Esophagus muscularis mucosa (tissue), 4 donors: ENCODE measurements around the gene UBE2S. TPM values are rescaled to one million over a fixed set of nuclear protein-coding genes. Genes with fewer than 3 reads are reported as not detected.
"Not testable (repeated sequence)": the region's sequence is repeated elsewhere in the genome, so short reads cannot be mapped to it uniquely, and the experiment has no call there.

ENCODE experiments used
- DNase-seq: peaks from one replicate; pipeline ENCODE4 v3.0.0-alpha.2; 2017; ENCODE audit errors: extremely low spot score
- H3K27ac ChIP-seq, 4 donors: fragments of 200-600 bp; sonication (generic); replicated peaks in 1 of 4; 1 replicate in 3 of 4; 2 replicates in 1 of 4; pipeline ENCODE4 v1.5.1; 2016 to 2019; ENCODE audit warnings: mild to moderate bottlenecking in 1 of 4
- H3K27me3 ChIP-seq, 4 donors: fragments of 200-600 bp; sonication (generic); one replicate each; pipeline versions ENCODE4 v1.5.1 to v1.6.0; 2016 to 2019
- H3K36me3 ChIP-seq, 4 donors: fragments of 200-600 bp; sonication (generic); one replicate each; pipeline ENCODE4 v1.5.1; 2016 to 2019
- H3K4me1 ChIP-seq, 4 donors: fragments of 200-600 bp; sonication (generic); one replicate each; pipeline ENCODE4 v1.5.1; 2016 to 2019
- H3K4me3 ChIP-seq, 4 donors: fragments of 200-600 bp; sonication (generic); 1 replicate in 2 of 4; 2 replicates in 2 of 4; pipeline ENCODE4 v1.5.1; 2016 to 2019; ENCODE audit warnings: mild to moderate bottlenecking in 4 of 4, moderate library complexity in 1 of 4
- H3K9me3 ChIP-seq, 4 donors: fragments of 200-600 bp; sonication (generic); 1 replicate in 3 of 4; 2 replicates in 1 of 4; pipeline ENCODE4 v1.5.1; 2016 to 2019
- EP300 ChIP-seq: sonication (generic); formaldehyde crosslinking; IDR thresholded peaks from one replicate; pipeline ENCODE4 v1.6.1; 2017; ENCODE audit warnings: antibody characterized with exemption
- POLR2A ChIP-seq: fragments of 450-650 bp; IDR thresholded peaks from one replicate; pipeline ENCODE4 v1.6.1; 2017; ENCODE audit warnings: antibody characterized with exemption, moderate library complexity, mild to moderate bottlenecking, low read depth
- POLR2AphosphoS5 ChIP-seq, 2 donors: sonication (generic); formaldehyde crosslinking; IDR thresholded peaks; one replicate each; pipeline ENCODE4 v1.6.1; 2017; ENCODE audit warnings: antibody characterized with exemption in 2 of 2
- WGBS: methylation state at CpG from one replicate; pipeline ENCODE4 v1.1.5; 2018; 5-methylcytosine and 5-hydroxymethylcytosine counted together
- intact Hi-C: fragments of 100-400 bp; cut with DNase I; formaldehyde crosslinking; loops from one replicate; pipeline ENCODE4 v1.15.1; 2023
- total RNA-seq, 4 donors: library from RNA; depleted of rRNA; stranded (reverse); fragments of >200 nt; gene quantifications; one replicate each; pipeline versions ENCODE4 v1.1.0 to v1.2.1, GENCODE V29; 2016
- TF ChIP-seq, protein P1 (sequence below), 3 experiments: fragments of 200-600 bp in 2 of 3; fragments of 450-650 bp in 1 of 3; sonication (generic) in 2 of 3; IDR thresholded peaks; one replicate each; pipeline ENCODE4 v1.5.1; 2017 to 2019; ENCODE audit warnings: antibody characterized with exemption in 3 of 3, mild to moderate bottlenecking in 2 of 3, moderate library complexity in 1 of 3

The UBE2S gene
- total RNA-seq, 4 donors from 2014 or later = 9.1 to 37.9 (median 22.0) TPM

DNA sequence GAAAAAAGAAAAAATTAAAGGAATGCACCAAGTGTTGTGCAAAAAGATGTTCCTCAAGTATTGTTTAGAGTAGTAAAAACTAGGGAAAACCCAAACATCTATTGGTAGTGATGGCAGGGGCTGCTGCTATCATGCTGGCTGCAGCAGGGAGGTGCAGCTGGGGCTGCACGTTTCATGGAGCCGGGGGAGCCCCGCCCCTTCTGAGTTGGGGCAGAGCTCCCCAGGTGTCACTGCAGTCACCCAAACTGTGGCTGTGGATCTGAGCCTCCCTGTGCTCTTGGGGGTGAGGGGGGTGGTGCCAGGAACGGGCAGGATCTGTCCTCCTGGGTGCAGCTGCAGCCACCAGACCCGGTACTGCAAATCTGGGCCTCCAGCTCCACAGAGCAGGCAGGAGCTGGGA, 11.5 kb upstream of the UBE2S start:
- DNase-seq = no peak
- intact Hi-C loops = loop anchor here (10.0 kb wide), 2 partner anchors 114 to 274 kb away; partner anchors contain the start of gene TNNT1
- no peak for TF ChIP-seq POLR2A
- no peak for TF ChIP-seq EP300
- TF ChIP-seq, protein P1, sequence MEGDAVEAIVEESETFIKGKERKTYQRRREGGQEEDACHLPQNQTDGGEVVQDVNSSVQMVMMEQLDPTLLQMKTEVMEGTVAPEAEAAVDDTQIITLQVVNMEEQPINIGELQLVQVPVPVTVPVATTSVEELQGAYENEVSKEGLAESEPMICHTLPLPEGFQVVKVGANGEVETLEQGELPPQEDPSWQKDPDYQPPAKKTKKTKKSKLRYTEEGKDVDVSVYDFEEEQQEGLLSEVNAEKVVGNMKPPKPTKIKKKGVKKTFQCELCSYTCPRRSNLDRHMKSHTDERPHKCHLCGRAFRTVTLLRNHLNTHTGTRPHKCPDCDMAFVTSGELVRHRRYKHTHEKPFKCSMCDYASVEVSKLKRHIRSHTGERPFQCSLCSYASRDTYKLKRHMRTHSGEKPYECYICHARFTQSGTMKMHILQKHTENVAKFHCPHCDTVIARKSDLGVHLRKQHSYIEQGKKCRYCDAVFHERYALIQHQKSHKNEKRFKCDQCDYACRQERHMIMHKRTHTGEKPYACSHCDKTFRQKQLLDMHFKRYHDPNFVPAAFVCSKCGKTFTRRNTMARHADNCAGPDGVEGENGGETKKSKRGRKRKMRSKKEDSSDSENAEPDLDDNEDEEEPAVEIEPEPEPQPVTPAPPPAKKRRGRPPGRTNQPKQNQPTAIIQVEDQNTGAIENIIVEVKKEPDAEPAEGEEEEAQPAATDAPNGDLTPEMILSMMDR (IDR thresholded peaks at IDR 0.05) = no peak
- Histone ChIP-seq H3K27ac (no peak overlapping the region), H3K36me3 (no peaks in the 10 kb centered on the region), H3K4me3 (no peak overlapping the region), H3K9me3 (no peaks in the 10 kb centered on the region), H3K4me1 (no peaks in the 10 kb centered on the region), H3K27me3 (peaks cover 0 to 66% (median 0%) of the 10 kb centered on the region in 4 donors)
- 54% methylated on average over 5 of the region's 5 CpGs for WGBS

DNA sequence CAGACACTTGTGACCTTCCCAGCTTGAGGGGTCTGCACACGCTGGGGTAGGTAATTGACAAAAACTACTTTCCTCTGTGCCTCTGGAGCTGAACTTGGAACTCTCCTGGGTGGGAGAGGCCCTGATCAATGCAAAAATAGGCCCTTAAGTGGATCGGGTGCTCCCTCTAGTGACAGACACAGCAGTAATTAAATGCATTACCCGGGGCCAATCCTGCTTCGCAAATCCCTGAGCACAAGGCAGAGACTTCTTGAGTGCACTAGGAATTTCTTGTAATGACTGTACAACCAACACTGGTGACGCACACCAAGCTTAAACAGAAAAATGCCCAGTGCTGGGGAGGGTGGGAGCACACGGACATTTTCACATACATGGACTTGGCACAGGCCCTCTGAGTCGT, 10.6 kb upstream of the UBE2S start:
- H3K27me3 ChIP-seq = peaks cover 0 to 59% (median 0%) of the 10 kb centered on the region in 4 donors
- intact Hi-C loops = loop anchor here (10.0 kb wide), 2 partner anchors 113 to 273 kb away; partner anchors contain the start of gene TNNT1
- H3K4me3 ChIP-seq = no peak overlapping the region
- 12% methylated on average over 5 of the region's 7 CpGs for WGBS
- no peaks in the 10 kb centered on the region for H3K4me1 ChIP-seq
- no peaks in the 10 kb centered on the region for H3K9me3 ChIP-seq
- no peak overlapping the region for H3K27ac ChIP-seq
- H3K36me3 ChIP-seq = no peaks in the 10 kb centered on the region
- no peak for DNase-seq
- TF ChIP-seq, protein P1 (IDR thresholded peaks at IDR 0.05) = peak; percentile 53 to 65 (median 61)
- TF ChIP-seq POLR2AphosphoS5 (IDR thresholded peaks at IDR 0.05) = no peak

DNA sequence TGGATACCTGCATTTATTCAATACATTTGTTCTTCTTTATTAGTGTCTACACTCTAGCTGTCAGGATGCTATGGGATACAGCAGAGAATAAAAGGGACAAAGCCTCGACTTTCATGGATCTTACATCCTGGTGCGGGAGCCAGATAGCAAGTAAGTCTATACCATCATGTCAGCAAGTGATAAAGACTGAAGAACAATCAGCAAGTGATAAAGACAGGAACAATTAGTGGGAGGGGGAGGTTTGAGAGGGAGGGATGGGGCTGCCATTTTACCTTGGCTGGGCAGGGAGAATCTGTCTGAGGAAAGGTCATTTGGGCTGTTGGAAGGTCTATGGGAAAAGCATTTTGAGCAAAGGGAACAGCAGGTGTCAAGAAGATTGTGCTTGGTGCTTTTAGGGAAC, 2.6 kb upstream of the UBE2S start:
- intact Hi-C loops = loop anchor here (10.0 kb wide), 2 partner anchors 105 to 265 kb away; partner anchors contain the start of gene TNNT1

DNA sequence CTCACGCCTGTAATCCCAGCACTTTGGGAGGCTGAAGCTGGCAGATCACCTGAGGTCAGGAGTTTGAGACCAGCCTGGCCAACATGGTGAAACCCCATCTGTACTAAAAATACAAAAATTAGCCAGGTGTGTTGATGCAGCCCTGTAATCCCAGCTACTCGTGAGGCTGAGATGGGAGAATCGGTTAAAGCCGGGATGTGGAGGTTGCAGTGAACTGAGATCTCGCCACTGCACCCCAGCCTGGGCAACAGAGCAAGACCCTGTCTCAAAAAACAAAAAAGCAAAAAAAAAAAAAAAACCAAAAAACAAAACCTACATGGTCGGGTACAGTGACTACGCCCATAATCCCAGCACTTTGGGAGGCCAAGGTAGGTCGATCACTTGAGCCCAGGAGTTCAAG, 1.6 kb upstream of the UBE2S start:
- Histone ChIP-seq H3K4me1 (peaks cover 14 to 28% (median 25%) of the 10 kb centered on the region in 4 donors), H3K27ac (peak overlapping the region in 2 of 4 donors; percentile 97 to 99), H3K36me3 (peaks cover 0 to 22% (median 17%) of the 10 kb centered on the region in 4 donors)
- H3K4me3 ChIP-seq, H3K27me3 ChIP-seq, DNase-seq, intact Hi-C loops, H3K9me3 ChIP-seq: not testable (repeated sequence)
- WGBS = 96% methylated on average over 8 of the region's 8 CpGs

More for the DNA sequence above, 2.6 kb upstream of the UBE2S start:
- no peak for DNase-seq
- WGBS = 98% methylated on average over 2 of the region's 2 CpGs
- H3K36me3 ChIP-seq = peaks cover 0 to 12% (median 9%) of the 10 kb centered on the region in 4 donors
- H3K4me1 ChIP-seq = peaks cover 14 to 28% (median 25%) of the 10 kb centered on the region in 4 donors
- H3K4me3 ChIP-seq = no peak overlapping the region
- H3K27me3 ChIP-seq = peaks cover 0 to 9% (median 0%) of the 10 kb centered on the region in 4 donors
- H3K9me3 ChIP-seq = no peaks in the 10 kb centered on the region
- no peak overlapping the region for H3K27ac ChIP-seq
- TF ChIP-seq POLR2AphosphoS5 (IDR thresholded peaks at IDR 0.05) = no peak
- no peak for TF ChIP-seq EP300
- TF ChIP-seq POLR2A = no peak
- TF ChIP-seq, protein P1 (IDR thresholded peaks at IDR 0.05) = no peak

DNA sequence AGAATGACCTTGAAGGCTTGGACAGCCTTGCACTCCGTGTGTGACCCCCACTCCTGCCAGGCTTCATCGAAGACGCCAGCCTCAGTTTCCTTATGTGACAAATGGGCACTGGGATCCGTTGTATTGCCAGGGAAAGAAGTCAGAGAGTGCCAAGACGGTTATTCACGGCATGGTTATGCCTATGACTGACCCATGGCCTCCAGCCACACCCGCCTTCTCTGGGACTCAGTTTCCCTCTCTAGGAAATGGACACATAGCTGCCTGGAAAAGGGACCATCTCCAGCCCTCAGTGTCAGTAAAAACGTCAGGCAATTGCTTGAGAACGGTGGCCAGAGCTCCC, 915 bp upstream of the UBE2S start:
- 60% methylated on average over 7 of the region's 9 CpGs for WGBS
- Histone ChIP-seq H3K36me3 (peaks cover 5 to 29% (median 24%) of the 10 kb centered on the region in 4 donors), H3K4me1 (peaks cover 14 to 28% (median 25%) of the 10 kb centered on the region in 4 donors), H3K27me3 (no peaks in the 10 kb centered on the region), H3K27ac (peak overlapping the region; percentile 97 to 99 (median 98)), H3K9me3 (no peaks in the 10 kb centered on the region), H3K4me3 (peak overlapping the region; percentile 87 to 98 (median 97))
- no peak for TF ChIP-seq EP300
- TF ChIP-seq POLR2AphosphoS5 (IDR thresholded peaks at IDR 0.05) = no peak
- TF ChIP-seq, protein P1 (IDR thresholded peaks at IDR 0.05) = no peak
- TF ChIP-seq POLR2A = no peak
- DNase-seq = no peak
- intact Hi-C loops = no loop called here
